ENCODE results near the gene ARPC2. TPM values are rescaled to one million over a fixed set of nuclear protein-coding genes. Genes with fewer than 3 reads are reported as not detected.

ARPC2 gene
- total RNA-seq, 1 donor from 2014 or later, result 179 TPM

GRCh38 chr2:218290316-218291261, 73.6 kb downstream of the ARPC2 start:
- DNase-seq, result no peak

- no peak for DNase-seq
Measured at GRCh38 chr2:218291318-218292047, 74.5 kb downstream of the ARPC2 start.

DNA sequence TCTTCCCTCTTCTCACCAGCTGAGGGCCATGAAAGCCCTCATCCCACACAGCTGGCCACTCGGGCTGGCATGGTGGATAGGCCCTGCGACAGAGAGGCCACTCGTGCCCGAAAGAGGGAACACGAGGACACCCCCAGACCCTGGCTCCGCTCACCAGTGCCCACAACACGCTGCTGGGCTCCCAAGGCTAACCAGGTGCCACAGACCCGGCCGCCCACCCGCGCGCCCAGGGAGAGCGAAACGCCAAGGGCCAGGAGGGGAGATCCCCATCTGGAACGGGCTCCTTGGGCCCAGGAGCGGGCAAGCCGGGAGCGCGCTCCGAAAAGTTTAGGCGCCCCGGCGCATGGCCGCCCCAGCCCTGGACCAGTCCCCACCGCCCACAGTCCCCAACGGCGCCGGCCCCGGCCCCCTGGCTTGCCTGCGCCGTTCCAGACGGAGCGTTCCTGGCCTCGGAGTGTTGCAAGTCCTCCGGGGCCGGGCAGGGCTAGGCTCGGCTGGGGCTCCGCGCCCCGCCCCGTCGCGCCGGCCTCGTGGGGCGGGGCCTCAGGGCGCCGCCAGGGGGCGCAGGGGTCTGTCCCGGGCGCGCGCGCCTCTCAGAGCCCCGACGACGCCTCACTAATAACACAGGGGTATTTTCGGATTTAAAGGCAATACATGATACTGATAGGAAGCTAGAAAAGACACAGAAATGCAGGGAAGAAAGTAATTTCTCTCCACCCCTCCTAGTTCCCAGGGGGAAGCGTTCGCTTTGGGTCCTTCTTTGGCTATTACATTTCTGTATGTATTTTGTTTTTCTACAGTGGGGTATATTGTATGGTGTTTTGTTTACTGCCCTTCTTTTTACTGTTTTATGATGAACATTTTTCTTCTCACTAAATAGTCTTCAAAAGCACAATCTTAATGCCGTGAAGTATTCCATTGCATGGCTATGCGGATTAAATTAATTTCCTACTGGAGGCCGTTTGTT, 75.3 kb downstream of the ARPC2 start, which contains the start of gene TMBIM1:
Gene TMBIM1 (minus strand): TSS at position 456 of the 967 bp plus-strand sequence. CDS start 10,362 bp downstream, outside the sequence.
- DNase-seq, result peak; percentile 60

DNA sequence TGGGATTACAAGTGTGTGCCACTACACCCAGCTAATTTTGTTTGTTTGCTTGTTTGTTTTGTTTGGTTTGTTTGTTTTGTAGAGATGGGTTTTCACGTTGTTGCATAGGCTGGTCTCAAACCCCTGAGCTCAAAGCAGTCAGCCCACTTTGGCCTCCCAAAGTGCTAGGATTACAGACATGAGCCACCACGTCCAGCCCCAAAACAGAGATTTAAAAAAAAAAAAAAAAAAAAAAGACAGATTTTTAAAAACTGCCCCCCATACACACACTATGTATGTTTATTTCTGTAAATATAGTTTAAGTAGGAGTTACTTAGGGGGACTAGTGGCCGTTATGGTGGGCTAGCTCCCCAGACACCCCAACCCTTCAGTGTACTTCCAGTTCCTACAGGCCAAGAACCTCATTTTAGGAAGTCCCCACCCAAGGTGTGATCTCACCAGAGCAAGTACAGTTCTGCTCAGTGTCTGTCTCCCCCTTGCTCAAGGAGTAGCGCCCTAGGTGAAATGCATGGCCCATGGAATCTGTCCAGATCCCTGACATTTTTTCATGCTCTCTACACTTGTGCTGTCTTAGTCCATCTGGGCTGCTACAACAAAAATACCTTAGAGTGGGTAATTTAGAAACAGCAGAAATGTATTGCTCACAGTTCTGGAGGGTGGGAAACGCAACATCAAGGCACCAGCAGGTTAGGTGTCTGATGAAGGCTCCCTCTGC, 76.9 kb downstream of the ARPC2 start:
- DNase-seq, result no peak

- no peak for DNase-seq
Measured at GRCh38 chr2:218294430-218295022, 77.5 kb downstream of the ARPC2 start.

- no peak for DNase-seq
Measured at GRCh38 chr2:218295029-218295428, 78.0 kb downstream of the ARPC2 start.

- DNase-seq, result no peak
Measured at GRCh38 chr2:218296200-218296599, 79.2 kb downstream of the ARPC2 start.

DNA sequence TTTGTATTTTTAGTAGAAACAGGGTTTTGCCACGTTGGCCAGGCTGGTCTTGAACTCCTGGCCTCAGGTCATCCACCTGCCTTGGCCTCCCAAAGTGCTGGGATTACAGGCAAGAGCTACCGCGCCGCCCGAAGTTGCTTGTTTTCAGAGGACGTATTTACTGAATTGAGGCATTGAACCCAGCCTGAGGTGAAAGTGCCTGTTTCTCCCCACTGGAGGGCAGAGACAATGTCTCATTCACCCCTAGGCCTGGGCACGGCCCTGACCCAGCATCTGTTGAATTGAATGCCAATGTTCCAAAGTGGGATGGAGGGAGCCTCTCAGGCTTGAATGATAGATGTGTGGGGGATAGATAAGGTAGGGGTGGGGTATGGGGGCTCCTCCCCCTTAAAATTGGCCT, 79.9 kb downstream of the ARPC2 start:
- no peak for DNase-seq

- no peak for DNase-seq
Measured at GRCh38 chr2:218298314-218298875, 81.4 kb downstream of the ARPC2 start.

DNA sequence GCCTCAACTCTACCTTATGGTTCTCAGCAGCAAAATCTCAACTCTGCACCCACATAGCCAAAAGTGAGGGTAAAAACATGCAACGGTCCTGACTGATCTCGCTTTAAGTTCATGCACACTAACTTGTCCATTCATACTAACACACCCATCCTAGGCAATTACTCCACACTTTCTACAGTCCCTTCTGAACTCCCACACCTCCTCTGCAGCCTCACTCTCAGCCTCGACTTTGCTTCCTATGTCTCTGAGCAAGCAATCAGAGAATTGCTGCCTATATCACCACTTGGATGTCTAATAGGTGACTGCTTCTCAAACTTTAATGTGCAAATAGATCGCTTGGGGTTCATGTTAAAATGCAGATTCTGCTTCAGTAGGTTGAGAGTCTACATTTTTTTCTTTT, 83.2 kb downstream of the ARPC2 start:
- no peak for DNase-seq

- DNase-seq, result peak; percentile 64
Measured at GRCh38 chr2:218301176-218301819, 84.3 kb downstream of the ARPC2 start.

Other genes starting within 250 kb of the ARPC2 start
- gene TNS1, start 214.2 kb upstream of the ARPC2 start, total RNA-seq, result 92.3 TPM
- 0.10 TPM for gene RUFY4, start 147.9 kb upstream of the ARPC2 start, total RNA-seq
- gene CXCR2, start 91.2 kb upstream of the ARPC2 start, total RNA-seq, result 5.2 TPM
- gene CXCR1, start 50.2 kb upstream of the ARPC2 start, total RNA-seq, result 2.1 TPM
- 0.39 TPM for gene GPBAR1, start 43.8 kb downstream of the ARPC2 start, total RNA-seq
- 102 TPM for gene AAMP, start 52.9 kb downstream of the ARPC2 start, total RNA-seq
- gene PNKD, start 53.3 kb downstream of the ARPC2 start, total RNA-seq, result 22.3 TPM
- 90.2 TPM for gene TMBIM1, start 75.3 kb downstream of the ARPC2 start, total RNA-seq
- gene CATIP, start 139.7 kb downstream of the ARPC2 start, total RNA-seq, result not detected
- gene SLC11A1, start 165.1 kb downstream of the ARPC2 start, total RNA-seq, result 7.9 TPM
- gene CTDSP1, start 182.7 kb downstream of the ARPC2 start, total RNA-seq, result 43.7 TPM
- 0.10 TPM for gene VIL1, start 201.9 kb downstream of the ARPC2 start, total RNA-seq

Measured in skin of body (tissue), 2 donors.